ENCODE data around the gene WDR7.
A peak's percentile ranks its signal among the peaks of the same experiment; 100 is the strongest.

The WDR7 gene

DNA sequence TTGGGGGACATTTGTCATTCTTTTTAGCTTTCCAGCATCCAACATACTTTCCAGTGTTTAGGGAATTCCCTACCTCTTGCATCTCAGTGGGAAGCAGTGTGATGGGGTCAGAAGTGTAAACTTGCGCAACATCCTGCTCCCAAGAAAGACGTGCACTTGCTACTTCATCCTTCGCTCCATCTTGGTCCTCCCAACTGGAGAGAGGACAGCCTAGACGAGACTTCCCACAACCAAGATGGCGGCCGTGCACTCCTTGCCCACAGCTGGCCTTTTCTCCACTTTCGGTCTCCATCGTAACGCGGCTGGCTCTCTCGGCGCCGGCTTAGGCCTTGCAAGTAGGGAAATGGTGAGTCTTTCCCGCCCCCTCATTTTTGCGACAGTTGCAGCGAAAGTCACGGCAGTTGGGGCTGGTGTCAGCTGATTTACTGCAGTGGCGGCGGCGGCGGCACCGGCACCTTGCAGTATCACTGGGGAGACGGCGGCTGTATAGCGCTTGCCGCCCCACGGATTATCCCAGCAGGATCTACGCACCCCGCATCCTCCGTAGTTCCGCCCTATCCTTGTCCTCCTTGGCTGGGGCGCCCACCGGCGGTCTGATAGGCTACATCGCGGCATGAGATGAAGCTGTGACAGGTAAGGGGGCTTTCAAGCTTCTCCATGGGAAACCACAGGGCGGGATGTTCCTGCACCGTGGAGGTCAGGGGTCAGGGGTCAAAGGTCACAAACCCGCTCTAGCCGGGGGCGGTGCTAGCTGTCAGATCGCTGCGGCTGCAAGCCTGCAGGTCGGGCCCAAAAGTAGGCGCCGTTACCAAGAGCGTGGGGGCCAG is at the start of gene WDR7:
Gene WDR7, plus strand, starts transcription at position 416 of the 827 bp plus-strand sequence. CDS start 21,157 bp downstream, outside the sequence.
- H3K4me3 Mint-ChIP-seq, result peak within 1 kb of the TSS; percentile 95
- H3K27ac Mint-ChIP-seq, result peak within 1 kb of the TSS; percentile 95
- H3K4me1 Mint-ChIP-seq, result peaks cover 48% of the 10 kb centered on the region
- H3K27me3 Mint-ChIP-seq, result no peaks in the 10 kb centered on the region
- H3K9me3 Mint-ChIP-seq, result peaks cover 4% of the 10 kb centered on the region
- no peaks in the 10 kb centered on the region for H3K36me3 Mint-ChIP-seq

- Mint-ChIP-seq H3K27me3 (no peaks in the 10 kb centered on the region), H3K27ac (no peak overlapping the region), H3K4me3 (no peak overlapping the region), H3K9me3 (no peaks in the 10 kb centered on the region), H3K36me3 (peaks cover 19% of the 10 kb centered on the region), H3K4me1 (no peaks in the 10 kb centered on the region)
These were observed 44.5 kb upstream of the WDR7 start for GRCh38 chr18:56606618-56607017.

- no peak overlapping the region for H3K4me3 Mint-ChIP-seq
- no peaks in the 10 kb centered on the region for H3K27me3 Mint-ChIP-seq
- H3K27ac Mint-ChIP-seq, result no peak overlapping the region
- H3K4me1 Mint-ChIP-seq, result peaks cover 3% of the 10 kb centered on the region
- H3K9me3 Mint-ChIP-seq, result no peaks in the 10 kb centered on the region
- peaks cover 32% of the 10 kb centered on the region for H3K36me3 Mint-ChIP-seq
These were observed 35.2 kb upstream of the WDR7 start for GRCh38 chr18:56615738-56616520.

GRCh38 chr18:56627991-56628390 is 23.2 kb upstream of the WDR7 start:
- no peaks in the 10 kb centered on the region for H3K27me3 Mint-ChIP-seq
- no peaks in the 10 kb centered on the region for H3K9me3 Mint-ChIP-seq
- no peak overlapping the region for H3K27ac Mint-ChIP-seq

GRCh38 chr18:56632070-56633022 is 18.8 kb upstream of the WDR7 start:
- no peak overlapping the region for H3K4me3 Mint-ChIP-seq
- H3K4me1 Mint-ChIP-seq, result peaks cover 80% of the 10 kb centered on the region
- peaks cover 16% of the 10 kb centered on the region for H3K36me3 Mint-ChIP-seq
- H3K9me3 Mint-ChIP-seq, result no peaks in the 10 kb centered on the region
- H3K27ac Mint-ChIP-seq, result no peak overlapping the region
- no peaks in the 10 kb centered on the region for H3K27me3 Mint-ChIP-seq

More at GRCh38 chr18:56627991-56628390, 23.2 kb upstream of the WDR7 start:
- peaks cover 14% of the 10 kb centered on the region for H3K36me3 Mint-ChIP-seq
- peaks cover 65% of the 10 kb centered on the region for H3K4me1 Mint-ChIP-seq
- H3K4me3 Mint-ChIP-seq, result no peak overlapping the region

GRCh38 chr18:56635007-56635406 is 16.2 kb upstream of the WDR7 start:
- Mint-ChIP-seq H3K9me3 (no peaks in the 10 kb centered on the region), H3K27me3 (no peaks in the 10 kb centered on the region), H3K36me3 (peaks cover 15% of the 10 kb centered on the region), H3K27ac (no peak overlapping the region), H3K4me1 (peaks cover 64% of the 10 kb centered on the region), H3K4me3 (peak overlapping the region; percentile 55)

DNA sequence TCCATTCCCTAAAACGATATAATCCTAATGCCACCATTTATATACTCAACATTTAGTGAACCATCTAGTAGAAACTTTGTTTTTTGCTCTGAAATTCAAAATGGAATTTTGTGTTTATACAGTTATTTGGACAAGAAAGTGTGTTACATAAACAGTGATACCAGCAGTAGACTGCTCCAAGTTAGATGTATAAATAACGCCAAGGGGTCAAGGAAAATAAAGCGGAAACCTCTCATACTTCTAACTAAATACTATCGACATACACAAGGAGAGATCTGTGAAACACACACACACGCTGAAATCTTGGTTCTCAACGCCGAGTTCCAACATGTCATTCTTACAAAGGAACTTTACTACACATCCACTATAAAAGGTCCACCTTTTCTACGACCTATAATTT is 14.0 kb upstream of the WDR7 start:
- peak overlapping the region; percentile 96 for H3K27ac Mint-ChIP-seq
- no peaks in the 10 kb centered on the region for H3K9me3 Mint-ChIP-seq
- H3K36me3 Mint-ChIP-seq, result peaks cover 9% of the 10 kb centered on the region
- H3K27me3 Mint-ChIP-seq, result no peaks in the 10 kb centered on the region
- H3K4me3 Mint-ChIP-seq, result peak overlapping the region; percentile 99
- peaks cover 51% of the 10 kb centered on the region for H3K4me1 Mint-ChIP-seq

GRCh38 chr18:56637711-56638231 is 13.4 kb upstream of the WDR7 start:
- Mint-ChIP-seq H3K27ac (peak overlapping the region; percentile 96), H3K4me1 (peaks cover 45% of the 10 kb centered on the region), H3K4me3 (peak overlapping the region; percentile 99), H3K9me3 (no peaks in the 10 kb centered on the region), H3K36me3 (peaks cover 9% of the 10 kb centered on the region), H3K27me3 (no peaks in the 10 kb centered on the region)

- peaks cover 42% of the 10 kb centered on the region for H3K4me1 Mint-ChIP-seq
- H3K36me3 Mint-ChIP-seq, result peaks cover 9% of the 10 kb centered on the region
- H3K9me3 Mint-ChIP-seq, result no peaks in the 10 kb centered on the region
- H3K4me3 Mint-ChIP-seq, result peak within 1 kb of the TSS; percentile 99
- H3K27me3 Mint-ChIP-seq, result no peaks in the 10 kb centered on the region
- peak within 1 kb of the TSS; percentile 96 for H3K27ac Mint-ChIP-seq
These were observed 12.7 kb upstream of the WDR7 start, which contains the start of gene TXNL1 for GRCh38 chr18:56638232-56639103. TXNL1 (minus strand) TSS chr18:56638592; CDS start chr18:56638440, 152 bp downstream.

GRCh38 chr18:56639104-56639381 is 12.1 kb upstream of the WDR7 start:
- Mint-ChIP-seq H3K4me1 (peaks cover 39% of the 10 kb centered on the region), H3K27me3 (no peaks in the 10 kb centered on the region), H3K27ac (peak overlapping the region; percentile 96), H3K36me3 (peaks cover 6% of the 10 kb centered on the region), H3K9me3 (no peaks in the 10 kb centered on the region), H3K4me3 (peak overlapping the region; percentile 99)

DNA sequence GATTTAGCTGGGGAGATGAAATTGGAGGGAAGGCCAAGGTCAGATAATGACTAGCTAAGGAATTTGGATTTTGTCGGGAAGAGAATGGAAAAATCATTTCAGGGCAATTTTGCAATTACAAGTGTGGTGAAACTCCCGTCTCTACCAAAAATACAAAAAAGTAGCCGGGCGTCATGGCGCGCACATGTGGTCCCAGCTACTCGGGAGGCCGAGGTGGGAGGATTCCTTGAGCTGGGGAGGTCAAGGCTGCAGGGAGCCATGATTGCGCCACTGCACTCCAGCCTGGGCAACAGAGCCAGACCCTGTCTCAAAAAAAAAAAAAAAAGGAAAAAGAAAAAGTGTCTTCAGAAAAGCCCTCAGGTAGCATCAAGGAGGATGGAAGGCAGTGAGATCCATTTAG is 11.6 kb upstream of the WDR7 start:
- H3K27ac Mint-ChIP-seq, result no peak overlapping the region
- peak overlapping the region; percentile 99 for H3K4me3 Mint-ChIP-seq

GRCh38 chr18:56641714-56642337 is 9.3 kb upstream of the WDR7 start:
- peaks cover 1% of the 10 kb centered on the region for H3K36me3 Mint-ChIP-seq
- no peak overlapping the region for H3K4me3 Mint-ChIP-seq
- H3K4me1 Mint-ChIP-seq, result peaks cover 16% of the 10 kb centered on the region
- no peaks in the 10 kb centered on the region for H3K9me3 Mint-ChIP-seq
- H3K27me3 Mint-ChIP-seq, result no peaks in the 10 kb centered on the region
- H3K27ac Mint-ChIP-seq, result no peak overlapping the region

More for the DNA sequence above, 11.6 kb upstream of the WDR7 start:
- Mint-ChIP-seq H3K4me1 (peaks cover 34% of the 10 kb centered on the region), H3K9me3 (no peaks in the 10 kb centered on the region), H3K27me3 (no peaks in the 10 kb centered on the region), H3K36me3 (peaks cover 3% of the 10 kb centered on the region)

DNA sequence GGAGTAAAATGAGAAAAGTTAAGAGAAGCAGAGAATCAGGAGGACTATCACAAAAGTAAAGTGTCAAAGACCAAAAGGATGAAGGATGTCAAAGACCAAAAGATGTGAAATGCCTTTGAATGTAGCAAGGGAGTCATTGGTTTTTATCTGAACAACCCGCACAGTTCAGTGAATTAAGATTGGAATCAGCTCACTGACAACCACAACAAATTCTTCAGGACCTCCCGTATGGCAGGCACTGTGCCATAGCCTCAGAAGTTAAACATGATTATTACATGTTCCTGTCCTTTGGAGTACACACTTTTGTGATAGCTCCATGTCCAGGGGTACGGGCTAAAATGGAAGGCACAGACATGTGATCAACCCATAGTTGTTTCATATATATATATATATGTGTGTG is 7.8 kb upstream of the WDR7 start:
- no peaks in the 10 kb centered on the region for H3K9me3 Mint-ChIP-seq
- H3K4me3 Mint-ChIP-seq, result no peak overlapping the region
- peaks cover 16% of the 10 kb centered on the region for H3K4me1 Mint-ChIP-seq
- no peaks in the 10 kb centered on the region for H3K27me3 Mint-ChIP-seq
- peaks cover 1% of the 10 kb centered on the region for H3K36me3 Mint-ChIP-seq
- no peak overlapping the region for H3K27ac Mint-ChIP-seq
